GM10248 (cell line): ENCODE data around the gene ACSS2.

Experiments
- CTCF ChIA-PET: fragments of 300-600 bp; sonication (Branson Sonifier 250); formaldehyde crosslinking; extraction: SDS; loops from one replicate; lab custom pipeline; 2021; ENCODE audit warnings: antibody characterized with exemption; lab: Yijun Ruan, JAX
- POLR2A ChIA-PET: fragments of 350-650 bp; sonication (Branson Sonifier 250); formaldehyde crosslinking; extraction: SDS; loops from one replicate; lab custom pipeline; 2020; ENCODE audit warnings: antibody characterized with exemption; lab: Yijun Ruan, JAX
- DNase-seq: peaks from one replicate; pipeline ENCODE4 v3.0.0; 2012; ENCODE audit errors: extremely low spot score
- TF ChIP-seq, protein P1 (sequence below): IDR thresholded peaks from 2 replicates; pipeline ENCODE4 v1.5.1; 2012; ENCODE audit warnings: mild to moderate bottlenecking, low read depth; ENCODE audit errors: extremely low read depth, missing control alignments, control extremely low read depth

The ACSS2 gene, protein sequence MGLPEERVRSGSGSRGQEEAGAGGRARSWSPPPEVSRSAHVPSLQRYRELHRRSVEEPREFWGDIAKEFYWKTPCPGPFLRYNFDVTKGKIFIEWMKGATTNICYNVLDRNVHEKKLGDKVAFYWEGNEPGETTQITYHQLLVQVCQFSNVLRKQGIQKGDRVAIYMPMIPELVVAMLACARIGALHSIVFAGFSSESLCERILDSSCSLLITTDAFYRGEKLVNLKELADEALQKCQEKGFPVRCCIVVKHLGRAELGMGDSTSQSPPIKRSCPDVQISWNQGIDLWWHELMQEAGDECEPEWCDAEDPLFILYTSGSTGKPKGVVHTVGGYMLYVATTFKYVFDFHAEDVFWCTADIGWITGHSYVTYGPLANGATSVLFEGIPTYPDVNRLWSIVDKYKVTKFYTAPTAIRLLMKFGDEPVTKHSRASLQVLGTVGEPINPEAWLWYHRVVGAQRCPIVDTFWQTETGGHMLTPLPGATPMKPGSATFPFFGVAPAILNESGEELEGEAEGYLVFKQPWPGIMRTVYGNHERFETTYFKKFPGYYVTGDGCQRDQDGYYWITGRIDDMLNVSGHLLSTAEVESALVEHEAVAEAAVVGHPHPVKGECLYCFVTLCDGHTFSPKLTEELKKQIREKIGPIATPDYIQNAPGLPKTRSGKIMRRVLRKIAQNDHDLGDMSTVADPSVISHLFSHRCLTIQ

DNA sequence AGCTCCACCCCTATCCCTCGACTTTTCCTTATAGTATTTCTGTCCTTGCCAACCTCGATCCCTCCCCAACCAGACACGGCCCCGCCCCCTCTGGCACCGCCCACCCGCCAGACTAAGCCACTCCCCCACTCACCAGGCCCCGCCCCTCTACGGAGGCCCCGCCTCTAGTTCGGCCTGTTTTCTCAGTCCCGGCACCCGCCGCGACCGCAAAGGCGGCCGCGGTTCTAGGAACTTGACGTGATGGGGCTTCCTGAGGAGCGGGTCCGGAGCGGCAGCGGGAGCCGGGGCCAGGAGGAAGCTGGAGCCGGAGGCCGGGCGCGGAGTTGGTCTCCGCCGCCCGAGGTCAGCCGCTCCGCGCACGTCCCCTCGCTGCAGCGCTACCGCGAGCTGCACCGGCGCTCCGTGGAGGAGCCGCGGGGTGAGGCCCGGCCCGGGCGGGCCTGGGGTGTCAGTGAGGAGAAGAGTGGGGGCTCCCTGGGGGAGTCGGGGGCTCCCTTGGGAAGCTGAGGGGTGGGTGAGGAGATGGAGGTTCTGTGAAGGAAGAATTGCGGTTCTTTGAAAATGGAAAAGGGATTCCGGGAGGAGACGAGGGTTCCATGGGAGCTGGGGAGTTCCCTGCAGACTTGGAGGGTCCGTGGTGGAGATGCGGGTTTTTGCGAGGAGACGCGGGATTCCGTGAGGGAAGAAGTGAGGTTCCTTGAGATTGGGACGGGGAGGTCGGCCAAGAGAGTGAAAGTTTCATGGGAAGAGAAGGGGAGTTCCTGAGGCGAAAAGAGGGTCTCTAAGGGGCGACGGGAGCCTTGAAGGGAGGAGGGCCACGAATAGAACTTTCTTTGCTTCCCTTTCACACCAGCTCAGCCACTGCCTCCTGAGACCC is at the start of gene ACSS2:
Gene ACSS2 (plus strand): TSS at position 207 of the 877 bp plus-strand sequence. CDS start 34 bp downstream, at position 241.
- CTCF ChIA-PET, result interaction anchor here (0.9 to 5.2 kb wide), 11 partner anchors 10 to 394 kb away, joined by 3 to 55 read pairs (median 11); partner anchors contain the start of genes GSS, MYH7B and TRPC4AP
- DNase-seq, result peak; percentile 93
- POLR2A ChIA-PET, result interaction anchor here (0.6 to 0.7 kb wide), 2 partner anchors 97 to 216 kb away, joined by 3 to 5 read pairs; partner anchors contain the start of gene TRPC4AP
- TF ChIP-seq, protein P1, sequence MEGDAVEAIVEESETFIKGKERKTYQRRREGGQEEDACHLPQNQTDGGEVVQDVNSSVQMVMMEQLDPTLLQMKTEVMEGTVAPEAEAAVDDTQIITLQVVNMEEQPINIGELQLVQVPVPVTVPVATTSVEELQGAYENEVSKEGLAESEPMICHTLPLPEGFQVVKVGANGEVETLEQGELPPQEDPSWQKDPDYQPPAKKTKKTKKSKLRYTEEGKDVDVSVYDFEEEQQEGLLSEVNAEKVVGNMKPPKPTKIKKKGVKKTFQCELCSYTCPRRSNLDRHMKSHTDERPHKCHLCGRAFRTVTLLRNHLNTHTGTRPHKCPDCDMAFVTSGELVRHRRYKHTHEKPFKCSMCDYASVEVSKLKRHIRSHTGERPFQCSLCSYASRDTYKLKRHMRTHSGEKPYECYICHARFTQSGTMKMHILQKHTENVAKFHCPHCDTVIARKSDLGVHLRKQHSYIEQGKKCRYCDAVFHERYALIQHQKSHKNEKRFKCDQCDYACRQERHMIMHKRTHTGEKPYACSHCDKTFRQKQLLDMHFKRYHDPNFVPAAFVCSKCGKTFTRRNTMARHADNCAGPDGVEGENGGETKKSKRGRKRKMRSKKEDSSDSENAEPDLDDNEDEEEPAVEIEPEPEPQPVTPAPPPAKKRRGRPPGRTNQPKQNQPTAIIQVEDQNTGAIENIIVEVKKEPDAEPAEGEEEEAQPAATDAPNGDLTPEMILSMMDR, result no peak

GRCh38 chr20:34829191-34829590 is 47.2 kb upstream of the ACSS2 start:
- no peak for DNase-seq
- CTCF ChIA-PET, result no interaction called here
- TF ChIP-seq, protein P1, result no peak
- POLR2A ChIA-PET, result no interaction called here

GRCh38 chr20:34831936-34832335 is 44.5 kb upstream of the ACSS2 start:
- DNase-seq, result no peak
- ChIA-PET POLR2A (no interaction called here), CTCF (interaction anchor here (0.7 to 2.0 kb wide), 7 partner anchors 13 to 617 kb away, joined by 3 to 10 read pairs (median 4); partner anchors contain the start of gene ACSS2)
- TF ChIP-seq, protein P1, result no peak

GRCh38 chr20:34834459-34834893 is 41.9 kb upstream of the ACSS2 start:
- DNase-seq, result peak; percentile 49
- ChIA-PET POLR2A (no interaction called here), CTCF (interaction anchor here (0.7 to 1.7 kb wide), 5 partner anchors 13 to 373 kb away, joined by 3 to 6 read pairs (median 4); no protein-coding TSS in a partner anchor)
- TF ChIP-seq, protein P1, result peak; percentile 35

DNA sequence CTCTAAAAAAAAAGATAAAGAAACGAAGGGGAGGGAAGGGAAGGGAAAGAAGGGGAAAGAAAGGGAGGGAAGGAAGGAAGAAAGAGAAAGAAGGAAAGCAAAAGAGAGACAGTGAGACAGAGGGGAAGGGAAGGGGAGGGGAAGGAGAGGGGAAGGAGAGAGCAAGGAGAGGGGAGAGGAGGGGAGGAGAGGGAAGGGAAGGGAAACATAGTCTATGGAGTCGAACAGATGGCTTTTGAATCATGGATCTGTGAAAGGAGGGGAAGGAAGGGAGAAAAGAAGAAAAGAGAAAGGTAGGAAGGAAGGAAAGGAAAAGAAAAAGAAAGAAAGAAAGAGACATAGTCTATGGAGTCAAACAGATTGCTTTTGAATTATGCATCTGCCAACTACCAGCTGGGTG is 34.3 kb upstream of the ACSS2 start:
- ChIA-PET POLR2A (no interaction called here), CTCF (no interaction called here)
- no peak for DNase-seq
- TF ChIP-seq, protein P1, result no peak
